SK-N-SH (cell line): Measurements from ENCODE around the gene ANKRD34A.

Source experiments
- CHD2 ChIP-seq: fragments of 150-350 bp; IDR thresholded peaks from 2 replicates; pipeline ENCODE4 v1.6.1; 2018; ENCODE audit warnings: low read length; ENCODE audit not compliant: partially characterized antibody
- CTCF ChIP-seq: fragments of 200-600 bp; sonication (generic); IDR thresholded peaks from 2 replicates; pipeline ENCODE4 v1.6.1; 2017; ENCODE audit warnings: antibody characterized with exemption, mild to moderate bottlenecking, moderate library complexity
- ELF1 ChIP-seq: IDR thresholded peaks from 2 replicates; pipeline ENCODE4 v1.4.0; 2012
- EP300 ChIP-seq, 2 experiments: IDR thresholded peaks; 2 replicates each; pipeline versions ENCODE4 v1.4.0 to v1.6.1; 2012; ENCODE audit warnings: borderline replicate concordance in 1 of 2, low read depth in 1 of 2, low read length in 1 of 2
- MAX ChIP-seq: IDR thresholded peaks from 2 replicates; pipeline ENCODE4 v1.4.0; 2012; ENCODE audit warnings: low read depth
- NRF1 ChIP-seq: IDR thresholded peaks from 2 replicates; pipeline ENCODE4 v1.6.1; 2012; ENCODE audit warnings: low read depth, mild to moderate bottlenecking, low read length
- POLR2AphosphoS5 ChIP-seq: IDR thresholded peaks from 2 replicates; pipeline ENCODE4 v1.6.1; 2012; ENCODE audit warnings: low read depth, low read length
- RAD21 ChIP-seq: IDR thresholded peaks from 2 replicates; pipeline ENCODE4 v1.6.1; 2012; ENCODE audit warnings: mild to moderate bottlenecking, low read length
- RFX5 ChIP-seq: IDR thresholded peaks from 2 replicates; pipeline ENCODE4 v1.6.1; 2012; ENCODE audit warnings: mild to moderate bottlenecking, improper control_type of control experiment, low read length
- SIN3A ChIP-seq: IDR thresholded peaks from 2 replicates; pipeline ENCODE4 v1.6.1; 2012; ENCODE audit warnings: low read depth, mild to moderate bottlenecking, low read length, moderate library complexity, borderline replicate concordance
- TAF1 ChIP-seq: IDR thresholded peaks from 2 replicates; pipeline ENCODE4 v1.6.1; 2012; ENCODE audit warnings: low read depth, mild to moderate bottlenecking, low read length, moderate library complexity, borderline replicate concordance
- ZBTB33 ChIP-seq: IDR thresholded peaks from 2 replicates; pipeline ENCODE4 v1.4.0; 2012; ENCODE audit warnings: low read depth, borderline replicate concordance

GRCh38 chr1:145961109-145961424, 3.3 kb downstream of the ANKRD34A start:
- TF ChIP-seq MAX (no peak), ELF1 (no peak), CTCF (no peak), NRF1 (no peak), TAF1 (no peak), EP300 (IDR thresholded peaks at IDR 0.05; ENCODE audit: borderline replicate concordance in 1 of 2, low read depth in 1 of 2, low read length in 1 of 2) (no peak), SIN3A (no peak), RAD21 (no peak), CHD2 (no peak), ZBTB33 (no peak), POLR2AphosphoS5 (no peak), RFX5 (no peak)
